ENCODE data around the gene SLC16A5.

The SLC16A5 gene

GRCh38 chr17:75113798-75114551 is 26.2 kb downstream of the SLC16A5 start:
- TF ChIP-seq TAF1 (IDR thresholded peaks at IDR 0.05; ENCODE audit: borderline replicate concordance, insufficient read depth, low read length) (no peak; the same call in 1 of the 2 replicates), REST (IDR thresholded peaks at IDR 0.05; ENCODE audit: insufficient read depth in 1 of 2, low read depth in 2 of 2, low read length in 2 of 2) (no peak), SIN3A (IDR thresholded peaks at IDR 0.05; ENCODE audit: borderline replicate concordance, insufficient read depth, low read length) (no peak), FOXP2 (optimal IDR thresholded peaks at IDR 0.05; ENCODE audit: borderline replicate concordance, extremely low read depth, extremely low read length, insufficient read depth) (no peak), POLR2AphosphoS5 (IDR thresholded peaks at IDR 0.05; ENCODE audit: low read depth, low read length) (no peak)

- no peak for TF ChIP-seq REST (IDR thresholded peaks at IDR 0.05; ENCODE audit: insufficient read depth in 1 of 2, low read depth in 2 of 2, low read length in 2 of 2)
Measured at GRCh38 chr17:75114552-75115314, 27.0 kb downstream of the SLC16A5 start.

GRCh38 chr17:75115555-75115954 is 27.8 kb downstream of the SLC16A5 start:
- TF ChIP-seq FOXP2 (optimal IDR thresholded peaks at IDR 0.05; ENCODE audit: borderline replicate concordance, extremely low read depth, extremely low read length, insufficient read depth) (no peak), POLR2AphosphoS5 (IDR thresholded peaks at IDR 0.05; ENCODE audit: low read depth, low read length) (no peak), TAF1 (IDR thresholded peaks at IDR 0.05; ENCODE audit: borderline replicate concordance, insufficient read depth, low read length) (no peak), REST (IDR thresholded peaks at IDR 0.05; ENCODE audit: insufficient read depth in 1 of 2, low read depth in 2 of 2, low read length in 2 of 2) (no peak), SIN3A (IDR thresholded peaks at IDR 0.05; ENCODE audit: borderline replicate concordance, insufficient read depth, low read length) (no peak)

GRCh38 chr17:75116737-75117136 is 29.0 kb downstream of the SLC16A5 start:
- TF ChIP-seq FOXP2 (optimal IDR thresholded peaks at IDR 0.05; ENCODE audit: borderline replicate concordance, extremely low read depth, extremely low read length, insufficient read depth) = no peak
- no peak for TF ChIP-seq SIN3A (IDR thresholded peaks at IDR 0.05; ENCODE audit: borderline replicate concordance, insufficient read depth, low read length)
- no peak for TF ChIP-seq POLR2AphosphoS5 (IDR thresholded peaks at IDR 0.05; ENCODE audit: low read depth, low read length)
- TF ChIP-seq TAF1 (IDR thresholded peaks at IDR 0.05; ENCODE audit: borderline replicate concordance, insufficient read depth, low read length) = no peak
- TF ChIP-seq REST (IDR thresholded peaks at IDR 0.05; ENCODE audit: insufficient read depth in 1 of 2, low read depth in 2 of 2, low read length in 2 of 2) = no peak
